ENCODE data around the gene TCTN2. TPM values are rescaled to one million over a fixed set of nuclear protein-coding genes. Genes with fewer than 3 reads are reported as not detected.

TCTN2 gene
- total and polyA plus RNA-seq, 2 experiments from 2014 or later: 2.7 to 6.0 TPM

DNA sequence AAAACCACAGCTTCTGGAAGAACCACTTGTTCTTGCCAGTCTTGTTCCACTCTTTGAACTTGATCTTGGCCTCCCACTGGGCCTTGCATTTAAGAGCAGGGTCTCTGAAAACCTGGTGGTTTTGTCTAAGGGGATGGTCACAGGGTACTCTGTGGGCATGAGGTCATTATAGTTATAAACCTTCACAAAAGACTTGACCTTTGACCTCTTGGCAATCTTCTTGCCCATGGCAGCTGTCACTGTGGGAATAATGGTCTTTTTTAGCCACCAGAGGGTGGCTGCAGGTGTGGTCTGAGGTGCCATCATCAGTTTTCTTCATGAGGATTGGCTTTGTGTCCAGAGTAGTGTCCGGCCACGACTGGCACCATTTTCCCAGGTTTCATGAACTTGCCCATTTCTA is 50.3 kb downstream of the TCTN2 start (continued):
- no peak for TF ChIP-seq CTCF (conservative IDR thresholded peaks at IDR 0.05; ENCODE audit: low read depth in 2 of 2)

GRCh38 chr12:123723011-123723410 is 52.1 kb downstream of the TCTN2 start:
- H3F3A ChIP-seq (replicated peaks; ENCODE audit: low read depth): no peaks in the 10 kb centered on the region
- no peaks in the 10 kb centered on the region for H3K27me3 ChIP-seq (ENCODE audit: insufficient read depth)
- H3K4me3 ChIP-seq: no peak overlapping the region
- H3K27ac ChIP-seq (ENCODE audit: low read depth): no peak overlapping the region
- peaks cover 9% of the 10 kb centered on the region for H3K79me2 ChIP-seq (replicated peaks; ENCODE audit: insufficient read depth)
- no peak overlapping the region for H2AFZ ChIP-seq
- H3K4me1 Mint-ChIP-seq: no peaks in the 10 kb centered on the region
- H3K9me3 Mint-ChIP-seq: no peaks in the 10 kb centered on the region
- no peaks in the 10 kb centered on the region for H3K4me1 ChIP-seq (ENCODE audit: insufficient read depth)
- no peak overlapping the region for H3K4me3 Mint-ChIP-seq
- peaks cover 59% of the 10 kb centered on the region for H3K36me3 Mint-ChIP-seq (ENCODE audit: low read depth)
- H3K4me2 ChIP-seq: no peak overlapping the region
- no peak overlapping the region for H3K27ac Mint-ChIP-seq
- H3K27me3 Mint-ChIP-seq (ENCODE audit: insufficient read depth, low read depth, poor library complexity): peaks cover 3% of the 10 kb centered on the region
- peaks cover 71% of the 10 kb centered on the region for H3K36me3 ChIP-seq (ENCODE audit: insufficient read depth)
- peaks cover 21% of the 10 kb centered on the region for H4K20me1 ChIP-seq (replicated peaks; ENCODE audit: insufficient read depth)
- no peak for TF ChIP-seq ZNF331 (CRISPR knock-in tag; IDR thresholded peaks at IDR 0.05; ENCODE audit: low read depth)
- TF ChIP-seq CREB1 (CRISPR knock-in tag; IDR thresholded peaks at IDR 0.05; ENCODE audit: low read depth): no peak
- TF ChIP-seq, protein P1, sequence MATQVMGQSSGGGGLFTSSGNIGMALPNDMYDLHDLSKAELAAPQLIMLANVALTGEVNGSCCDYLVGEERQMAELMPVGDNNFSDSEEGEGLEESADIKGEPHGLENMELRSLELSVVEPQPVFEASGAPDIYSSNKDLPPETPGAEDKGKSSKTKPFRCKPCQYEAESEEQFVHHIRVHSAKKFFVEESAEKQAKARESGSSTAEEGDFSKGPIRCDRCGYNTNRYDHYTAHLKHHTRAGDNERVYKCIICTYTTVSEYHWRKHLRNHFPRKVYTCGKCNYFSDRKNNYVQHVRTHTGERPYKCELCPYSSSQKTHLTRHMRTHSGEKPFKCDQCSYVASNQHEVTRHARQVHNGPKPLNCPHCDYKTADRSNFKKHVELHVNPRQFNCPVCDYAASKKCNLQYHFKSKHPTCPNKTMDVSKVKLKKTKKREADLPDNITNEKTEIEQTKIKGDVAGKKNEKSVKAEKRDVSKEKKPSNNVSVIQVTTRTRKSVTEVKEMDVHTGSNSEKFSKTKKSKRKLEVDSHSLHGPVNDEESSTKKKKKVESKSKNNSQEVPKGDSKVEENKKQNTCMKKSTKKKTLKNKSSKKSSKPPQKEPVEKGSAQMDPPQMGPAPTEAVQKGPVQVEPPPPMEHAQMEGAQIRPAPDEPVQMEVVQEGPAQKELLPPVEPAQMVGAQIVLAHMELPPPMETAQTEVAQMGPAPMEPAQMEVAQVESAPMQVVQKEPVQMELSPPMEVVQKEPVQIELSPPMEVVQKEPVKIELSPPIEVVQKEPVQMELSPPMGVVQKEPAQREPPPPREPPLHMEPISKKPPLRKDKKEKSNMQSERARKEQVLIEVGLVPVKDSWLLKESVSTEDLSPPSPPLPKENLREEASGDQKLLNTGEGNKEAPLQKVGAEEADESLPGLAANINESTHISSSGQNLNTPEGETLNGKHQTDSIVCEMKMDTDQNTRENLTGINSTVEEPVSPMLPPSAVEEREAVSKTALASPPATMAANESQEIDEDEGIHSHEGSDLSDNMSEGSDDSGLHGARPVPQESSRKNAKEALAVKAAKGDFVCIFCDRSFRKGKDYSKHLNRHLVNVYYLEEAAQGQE (IDR thresholded peaks at IDR 0.05; ENCODE audit: unreplicated experiment): no peak
- TF ChIP-seq EZH2 (IDR thresholded peaks at IDR 0.05; ENCODE audit: low read depth, unreplicated experiment): no peak
- no peak for TF ChIP-seq NANOG (IDR thresholded peaks at IDR 0.05; ENCODE audit: borderline replicate concordance)
- no peak for TF ChIP-seq EZH2phosphoT487 (IDR thresholded peaks at IDR 0.05; ENCODE audit: unreplicated experiment)
- no peak for TF ChIP-seq ETS1 (IDR thresholded peaks at IDR 0.05)
- TF ChIP-seq STAT1 (IDR thresholded peaks at IDR 0.05; ENCODE audit: unreplicated experiment): no peak
- no peak for TF ChIP-seq JUNB (IDR thresholded peaks at IDR 0.05; ENCODE audit: unreplicated experiment)
- TF ChIP-seq POLR2AphosphoS5 (IDR thresholded peaks at IDR 0.05; ENCODE audit: low read depth): no peak
- no peak for TF ChIP-seq ZNF114 (CRISPR knock-in tag; IDR thresholded peaks at IDR 0.05)
- no peak for TF ChIP-seq ZNF462 (CRISPR knock-in tag; IDR thresholded peaks at IDR 0.05)
- no peaks in the 10 kb centered on the region for H3K9me2 ChIP-seq (ENCODE audit: insufficient read depth)
- DNase-seq (ENCODE audit: low spot score) (no peak), ATAC-seq (no peak)

Measured in GM23338 (cell line).